ENCODE data around the gene SLC15A2.

Gene SLC15A2

GRCh38 chr3:121985846-121986245 is 91.6 kb downstream of the SLC15A2 start:
- DNase-seq = no peak

- no peak for DNase-seq
Measured at GRCh38 chr3:121988146-121988545, 93.9 kb downstream of the SLC15A2 start.

DNA sequence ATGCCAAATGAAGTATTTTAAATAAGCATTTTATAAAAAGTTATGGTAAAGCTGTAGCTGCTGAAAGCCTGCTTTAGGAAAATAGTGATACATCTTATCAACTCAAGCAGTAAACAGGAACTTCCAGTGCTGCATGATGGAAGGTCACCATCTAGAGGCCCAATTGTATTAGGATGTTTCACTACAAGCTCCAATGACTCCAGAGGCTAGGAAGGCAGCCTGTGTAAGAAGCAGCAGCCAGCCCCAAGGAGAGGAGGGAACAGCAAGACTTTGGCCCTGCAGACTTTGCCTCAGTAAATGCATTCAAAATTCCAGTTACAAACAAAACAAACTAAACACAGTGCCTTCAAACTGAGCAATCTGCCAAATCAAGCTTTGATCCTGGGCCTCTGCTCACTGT is 95.7 kb downstream of the SLC15A2 start:
- no peak for DNase-seq

- no peak for DNase-seq
Measured at GRCh38 chr3:121992601-121993560, 98.7 kb downstream of the SLC15A2 start.
